Measurements from ENCODE around the gene CDON.
"Not testable (repeated sequence)": the region's sequence is repeated elsewhere in the genome, so short reads cannot be mapped to it uniquely, and the experiment has no call there.

DNA sequence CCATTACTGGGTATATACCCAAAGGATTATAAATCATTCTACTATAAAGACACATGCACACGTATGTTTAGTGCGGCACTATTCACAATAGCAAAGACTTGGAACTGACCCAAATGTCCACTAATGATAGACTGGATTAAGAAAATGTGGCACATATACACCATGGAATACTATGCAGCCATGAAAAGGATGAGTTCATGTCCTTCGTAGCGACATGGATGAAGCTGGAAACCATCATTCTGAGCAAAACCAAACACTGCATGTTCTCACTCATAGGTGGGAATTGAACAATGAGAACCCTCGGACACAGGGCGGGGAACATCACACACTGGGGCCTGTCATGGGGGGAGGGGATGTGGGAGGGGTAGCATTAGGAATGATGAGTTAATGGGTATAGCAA is 76.7 kb downstream of the CDON start:
- TF ChIP-seq EZH2 (IDR thresholded peaks at IDR 0.05); POLR2AphosphoS5 (IDR thresholded peaks at IDR 0.05; ENCODE audit: borderline replicate concordance, low read depth, low read length): not testable (repeated sequence)

All from SK-N-MC (cell line).